ENCODE measurements around the gene MYL4. TPM values are rescaled to one million over a fixed set of nuclear protein-coding genes. Genes with fewer than 3 reads are reported as not detected.

The MYL4 gene
- total RNA-seq, 3 donors from 2014 or later (not counting 1 experiment from before 2014, with no cell fraction given) = 0.33 TPM; not detected in 2

- Mint-ChIP-seq H3K27me3 (ENCODE audit: low read depth in 2 of 2) (peaks cover 34 to 40% of the 10 kb centered on the region in 2 donors), H3K27ac (no peak overlapping the region), H3K4me3 (peak overlapping the region; percentile 10), H3K4me1 (peaks cover 11% of the 10 kb centered on the region in 2 donors), H3K36me3 (no peaks in the 10 kb centered on the region), H3K9me3 (no peaks in the 10 kb centered on the region)
- Histone ChIP-seq H3K27me3 (ENCODE audit: control insufficient read depth, insufficient read depth, low read length) (peaks cover 13% of the 10 kb centered on the region), H3K4me1 (ENCODE audit: control insufficient read depth, insufficient read depth, low read length) (peaks cover 12% of the 10 kb centered on the region), H3K9me3 (ENCODE audit: control insufficient read depth, insufficient read depth, low read length) (no peaks in the 10 kb centered on the region), H3K36me3 (ENCODE audit: control insufficient read depth, insufficient read depth, low read length) (no peaks in the 10 kb centered on the region), H3K27ac (ENCODE audit: low read length) (no peak overlapping the region), H3K4me3 (ENCODE audit: low read length) (no peak overlapping the region)
- DNase-seq (no peak), ATAC-seq (no peak)
- WGBS (ENCODE audit: insufficient coverage) = 100% methylated on average over 1 of the region's 2 CpGs
- intact Hi-C loops (cut with micrococcal nuclease) = no loop called here
- TF ChIP-seq, protein P1, sequence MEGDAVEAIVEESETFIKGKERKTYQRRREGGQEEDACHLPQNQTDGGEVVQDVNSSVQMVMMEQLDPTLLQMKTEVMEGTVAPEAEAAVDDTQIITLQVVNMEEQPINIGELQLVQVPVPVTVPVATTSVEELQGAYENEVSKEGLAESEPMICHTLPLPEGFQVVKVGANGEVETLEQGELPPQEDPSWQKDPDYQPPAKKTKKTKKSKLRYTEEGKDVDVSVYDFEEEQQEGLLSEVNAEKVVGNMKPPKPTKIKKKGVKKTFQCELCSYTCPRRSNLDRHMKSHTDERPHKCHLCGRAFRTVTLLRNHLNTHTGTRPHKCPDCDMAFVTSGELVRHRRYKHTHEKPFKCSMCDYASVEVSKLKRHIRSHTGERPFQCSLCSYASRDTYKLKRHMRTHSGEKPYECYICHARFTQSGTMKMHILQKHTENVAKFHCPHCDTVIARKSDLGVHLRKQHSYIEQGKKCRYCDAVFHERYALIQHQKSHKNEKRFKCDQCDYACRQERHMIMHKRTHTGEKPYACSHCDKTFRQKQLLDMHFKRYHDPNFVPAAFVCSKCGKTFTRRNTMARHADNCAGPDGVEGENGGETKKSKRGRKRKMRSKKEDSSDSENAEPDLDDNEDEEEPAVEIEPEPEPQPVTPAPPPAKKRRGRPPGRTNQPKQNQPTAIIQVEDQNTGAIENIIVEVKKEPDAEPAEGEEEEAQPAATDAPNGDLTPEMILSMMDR (IDR thresholded peaks at IDR 0.05) = no peak
These were observed 41.7 kb downstream of the MYL4 start for GRCh38 chr17:47250855-47251254.

- intact Hi-C loops (cut with micrococcal nuclease) = no loop called here
- H3K9me3 Mint-ChIP-seq = no peaks in the 10 kb centered on the region
These were observed 42.3 kb downstream of the MYL4 start for GRCh38 chr17:47251421-47251940.

GRCh38 chr17:47252209-47252608 lies 43.1 kb downstream of the MYL4 start:
- H3K4me3 ChIP-seq (ENCODE audit: low read length) = no peak overlapping the region
- H3K36me3 ChIP-seq (ENCODE audit: control insufficient read depth, insufficient read depth, low read length) = no peaks in the 10 kb centered on the region
- Mint-ChIP-seq H3K4me1 (peaks cover 11% of the 10 kb centered on the region in 2 donors), H3K4me3 (peak overlapping the region; percentile 51), H3K27me3 (ENCODE audit: low read depth in 2 of 2) (peaks cover 39 to 41% of the 10 kb centered on the region in 2 donors), H3K27ac (no peak overlapping the region), H3K36me3 (no peaks in the 10 kb centered on the region), H3K9me3 (no peaks in the 10 kb centered on the region)
- peaks cover 12% of the 10 kb centered on the region for H3K4me1 ChIP-seq (ENCODE audit: control insufficient read depth, insufficient read depth, low read length)
- intact Hi-C loops (cut with micrococcal nuclease) = no loop called here
- ATAC-seq = no peak
- TF ChIP-seq, protein P1 (IDR thresholded peaks at IDR 0.05) = no peak
- H3K27me3 ChIP-seq (ENCODE audit: control insufficient read depth, insufficient read depth, low read length) = peaks cover 14% of the 10 kb centered on the region
- 100% methylated on average over 1 of the region's 1 CpG for WGBS (ENCODE audit: insufficient coverage)
- no peak for DNase-seq
- H3K27ac ChIP-seq (ENCODE audit: low read length) = no peak overlapping the region
- H3K9me3 ChIP-seq (ENCODE audit: control insufficient read depth, insufficient read depth, low read length) = no peaks in the 10 kb centered on the region

More at GRCh38 chr17:47251421-47251940, 42.3 kb downstream of the MYL4 start:
- peaks cover 12% of the 10 kb centered on the region for H3K4me1 ChIP-seq (ENCODE audit: control insufficient read depth, insufficient read depth, low read length)
- H3K27ac ChIP-seq (ENCODE audit: low read length) = no peak overlapping the region
- Mint-ChIP-seq H3K27me3 (ENCODE audit: low read depth in 2 of 2) (peaks cover 39% of the 10 kb centered on the region in 2 donors), H3K36me3 (no peaks in the 10 kb centered on the region), H3K4me1 (peaks cover 11% of the 10 kb centered on the region in 2 donors), H3K27ac (no peak overlapping the region), H3K4me3 (no peak overlapping the region)
- no peak overlapping the region for H3K4me3 ChIP-seq (ENCODE audit: low read length)
- peaks cover 14% of the 10 kb centered on the region for H3K27me3 ChIP-seq (ENCODE audit: control insufficient read depth, insufficient read depth, low read length)
- ATAC-seq = no peak
- no peaks in the 10 kb centered on the region for H3K36me3 ChIP-seq (ENCODE audit: control insufficient read depth, insufficient read depth, low read length)
- 100% methylated on average over 1 of the region's 1 CpG for WGBS (ENCODE audit: insufficient coverage)
- no peak for DNase-seq
- H3K9me3 ChIP-seq (ENCODE audit: control insufficient read depth, insufficient read depth, low read length) = no peaks in the 10 kb centered on the region
- TF ChIP-seq, protein P1 (IDR thresholded peaks at IDR 0.05) = no peak

Data from natural killer cell (primary cell).